Peyer's patch (tissue), 4 donors: Measurements from ENCODE around the gene ARF1. TPM values are rescaled to one million over a fixed set of nuclear protein-coding genes. Genes with fewer than 3 reads are reported as not detected.

Source experiments
- DNase-seq, 3 donors: peaks; one replicate each; pipeline ENCODE4 v3.0.0-alpha.2; 2017 to 2019
- H3K27ac ChIP-seq, 4 donors: fragments of 200-600 bp; sonication (generic); one replicate each; pipeline ENCODE4 v1.5.1; 2016 to 2019
- H3K27me3 ChIP-seq, 2 donors: fragments of 200-600 bp; sonication (generic); one replicate each; pipeline ENCODE4 v1.5.1; 2019
- H3K36me3 ChIP-seq, 3 donors: fragments of 200-600 bp; sonication (generic); one replicate each; pipeline ENCODE4 v1.5.1; 2016 to 2019
- H3K4me1 ChIP-seq, 4 donors: fragments of 200-600 bp; sonication (generic); one replicate each; pipeline ENCODE4 v1.5.1; 2016 to 2019
- H3K4me3 ChIP-seq, 4 donors: fragments of 200-600 bp; sonication (generic); 1 replicate in 3 of 4; 2 replicates in 1 of 4; pipeline ENCODE4 v1.5.1; 2016 to 2019; ENCODE audit warnings: mild to moderate bottlenecking in 1 of 4
- H3K9me3 ChIP-seq, 4 donors: fragments of 200-600 bp; sonication (generic); one replicate each; pipeline ENCODE4 v1.5.1; 2016 to 2019; ENCODE audit warnings: mild to moderate bottlenecking in 1 of 4
- POLR2A ChIP-seq, 2 donors: fragments of 450-650 bp; IDR thresholded peaks; one replicate each; pipeline ENCODE4 v1.5.1; 2017; ENCODE audit warnings: antibody characterized with exemption in 2 of 2, mild to moderate bottlenecking in 2 of 2, moderate library complexity in 2 of 2
- total RNA-seq, 4 donors: library from RNA; depleted of rRNA; stranded (reverse); fragments of >200 nt; gene quantifications; one replicate each; pipeline ENCODE4 v1.1.0, GENCODE V29; 2016
- TF ChIP-seq, protein P1 (sequence below), 6 experiments: fragments of 450-650 bp in 4 of 6; fragments of 200-600 bp in 2 of 6; sonication (generic) in 1 of 6; IDR thresholded peaks; one replicate each; pipeline ENCODE4 v1.5.1; 2017 to 2019; ENCODE audit warnings: antibody characterized with exemption in 6 of 6, mild to moderate bottlenecking in 3 of 6, moderate library complexity in 1 of 6

Gene ARF1
- total RNA-seq, 4 donors from 2014 or later: 243 to 434 (median 392) TPM

DNA sequence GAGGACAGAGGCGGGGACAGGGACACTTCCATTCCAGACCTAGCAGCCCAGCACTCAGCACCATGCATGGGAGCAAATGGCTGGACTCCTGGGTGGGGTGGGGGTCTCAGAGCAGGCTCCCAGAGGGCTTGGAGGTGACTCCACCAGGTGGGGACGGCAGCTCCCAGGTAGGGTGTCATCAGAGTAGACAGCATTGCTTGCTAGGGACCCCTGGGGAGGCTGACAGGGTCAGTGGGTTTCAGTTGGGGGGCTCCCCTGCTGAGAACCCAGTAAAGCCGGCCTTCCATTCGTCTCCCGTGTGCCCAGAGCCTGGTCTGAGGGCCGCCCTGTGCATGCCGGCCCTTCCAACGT, 62.5 kb downstream of the ARF1 start:
- no peak for TF ChIP-seq POLR2A (IDR thresholded peaks at IDR 0.05)
- H3K36me3 ChIP-seq: peaks cover 0 to 40% (median 0%) of the 10 kb centered on the region in 3 donors
- DNase-seq: peak in 1 of 3 donors; percentile 40
- H3K27ac ChIP-seq: no peak overlapping the region
- H3K4me1 ChIP-seq: peaks cover 3 to 53% (median 24%) of the 10 kb centered on the region in 4 donors
- no peaks in the 10 kb centered on the region for H3K9me3 ChIP-seq
- H3K27me3 ChIP-seq: no peaks in the 10 kb centered on the region
- no peak overlapping the region for H3K4me3 ChIP-seq

DNA sequence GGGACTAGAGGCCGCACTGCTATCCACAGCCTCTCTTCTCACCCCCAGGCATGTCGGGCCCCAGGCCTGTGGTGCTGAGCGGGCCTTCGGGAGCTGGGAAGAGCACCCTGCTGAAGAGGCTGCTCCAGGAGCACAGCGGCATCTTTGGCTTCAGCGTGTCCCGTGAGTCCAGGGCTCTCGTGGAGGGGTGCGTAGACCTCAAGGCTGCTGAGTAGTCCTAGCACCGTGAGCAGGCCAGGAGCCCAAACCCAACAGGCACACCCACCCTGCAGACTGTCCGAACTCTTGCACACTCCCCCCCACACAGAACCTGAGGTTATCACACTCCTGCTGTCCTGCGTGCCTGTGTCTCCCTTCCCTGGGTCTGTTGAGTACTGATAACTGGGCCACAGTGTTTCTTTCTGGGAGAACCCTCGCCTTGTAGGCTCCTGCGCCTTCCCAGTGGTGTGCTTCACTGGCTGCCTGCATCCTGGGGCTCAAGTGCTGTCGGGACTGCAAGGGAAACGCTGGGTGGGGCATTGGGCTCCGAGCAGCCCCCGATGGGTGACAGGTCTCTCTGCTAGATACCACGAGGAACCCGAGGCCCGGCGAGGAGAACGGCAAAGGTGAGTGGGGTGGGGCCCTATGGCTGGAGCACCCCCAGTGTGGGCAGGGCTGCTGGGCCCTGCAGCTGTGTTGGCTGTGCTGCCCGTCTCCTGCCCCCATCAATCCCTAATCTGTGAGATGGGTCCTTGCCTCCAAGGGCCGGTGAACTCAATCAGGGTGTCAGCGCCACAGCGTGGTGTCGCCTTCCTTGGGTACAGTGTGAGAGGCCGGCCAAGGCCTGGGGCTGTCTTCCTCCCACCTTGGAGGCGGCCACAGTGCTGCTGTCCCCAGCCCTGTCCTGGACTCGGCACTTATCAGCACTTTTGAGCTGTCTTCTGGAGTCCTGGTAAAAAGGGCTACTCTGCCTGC, 63.2 kb downstream of the ARF1 start:
- Histone ChIP-seq H3K27me3 (no peaks in the 10 kb centered on the region), H3K9me3 (no peaks in the 10 kb centered on the region), H3K36me3 (peaks cover 0 to 40% (median 0%) of the 10 kb centered on the region in 3 donors), H3K4me1 (peaks cover 3 to 60% (median 23%) of the 10 kb centered on the region in 4 donors), H3K4me3 (no peak overlapping the region), H3K27ac (no peak overlapping the region)
- peak in 2 of 3 donors; percentile 31 to 44 for DNase-seq
- no peak for TF ChIP-seq POLR2A (IDR thresholded peaks at IDR 0.05)

DNA sequence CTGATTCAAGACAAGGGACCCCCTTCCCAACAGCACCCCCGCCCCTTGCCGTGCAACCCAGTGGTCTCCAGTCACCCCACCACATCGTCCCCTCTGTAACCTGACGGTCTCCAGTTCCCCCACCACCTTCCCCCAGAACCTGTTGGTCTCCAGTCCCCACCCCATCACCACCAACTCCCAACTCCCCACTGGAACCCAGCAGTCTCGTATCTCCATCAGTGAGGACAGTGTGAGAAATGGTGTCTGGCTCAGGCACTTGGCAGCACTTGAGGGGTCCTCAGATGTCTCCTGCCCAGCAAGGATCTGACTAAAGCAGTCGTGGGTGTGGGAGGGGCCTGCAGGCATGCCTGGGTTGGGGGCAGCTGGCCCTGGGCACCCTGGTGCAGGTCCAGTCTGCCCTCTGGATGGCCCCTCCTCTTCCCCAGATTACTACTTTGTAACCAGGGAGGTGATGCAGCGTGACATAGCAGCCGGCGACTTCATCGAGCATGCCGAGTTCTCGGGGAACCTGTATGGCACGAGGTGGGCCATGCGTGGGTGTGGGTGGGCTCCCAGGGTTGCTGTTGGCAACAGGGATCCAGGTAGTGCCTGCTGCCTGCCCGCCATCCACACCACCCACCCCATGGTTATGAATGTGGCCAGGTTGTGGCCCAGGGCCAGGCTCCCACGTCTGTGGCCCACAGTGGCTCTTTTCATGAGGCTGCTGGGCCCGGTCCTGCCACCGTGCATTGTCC, 64.1 kb downstream of the ARF1 start:
- no peaks in the 10 kb centered on the region for H3K9me3 ChIP-seq
- peak in 1 of 3 donors; percentile 37 for DNase-seq
- peaks cover 0 to 40% (median 0%) of the 10 kb centered on the region in 3 donors for H3K36me3 ChIP-seq
- H3K27ac ChIP-seq: no peak overlapping the region
- no peak for TF ChIP-seq POLR2A (IDR thresholded peaks at IDR 0.05)
- TF ChIP-seq, protein P1, sequence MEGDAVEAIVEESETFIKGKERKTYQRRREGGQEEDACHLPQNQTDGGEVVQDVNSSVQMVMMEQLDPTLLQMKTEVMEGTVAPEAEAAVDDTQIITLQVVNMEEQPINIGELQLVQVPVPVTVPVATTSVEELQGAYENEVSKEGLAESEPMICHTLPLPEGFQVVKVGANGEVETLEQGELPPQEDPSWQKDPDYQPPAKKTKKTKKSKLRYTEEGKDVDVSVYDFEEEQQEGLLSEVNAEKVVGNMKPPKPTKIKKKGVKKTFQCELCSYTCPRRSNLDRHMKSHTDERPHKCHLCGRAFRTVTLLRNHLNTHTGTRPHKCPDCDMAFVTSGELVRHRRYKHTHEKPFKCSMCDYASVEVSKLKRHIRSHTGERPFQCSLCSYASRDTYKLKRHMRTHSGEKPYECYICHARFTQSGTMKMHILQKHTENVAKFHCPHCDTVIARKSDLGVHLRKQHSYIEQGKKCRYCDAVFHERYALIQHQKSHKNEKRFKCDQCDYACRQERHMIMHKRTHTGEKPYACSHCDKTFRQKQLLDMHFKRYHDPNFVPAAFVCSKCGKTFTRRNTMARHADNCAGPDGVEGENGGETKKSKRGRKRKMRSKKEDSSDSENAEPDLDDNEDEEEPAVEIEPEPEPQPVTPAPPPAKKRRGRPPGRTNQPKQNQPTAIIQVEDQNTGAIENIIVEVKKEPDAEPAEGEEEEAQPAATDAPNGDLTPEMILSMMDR (IDR thresholded peaks at IDR 0.05): no peak
- no peak overlapping the region for H3K4me3 ChIP-seq
- H3K27me3 ChIP-seq: no peaks in the 10 kb centered on the region
- peaks cover 3 to 60% (median 16%) of the 10 kb centered on the region in 4 donors for H3K4me1 ChIP-seq

DNA sequence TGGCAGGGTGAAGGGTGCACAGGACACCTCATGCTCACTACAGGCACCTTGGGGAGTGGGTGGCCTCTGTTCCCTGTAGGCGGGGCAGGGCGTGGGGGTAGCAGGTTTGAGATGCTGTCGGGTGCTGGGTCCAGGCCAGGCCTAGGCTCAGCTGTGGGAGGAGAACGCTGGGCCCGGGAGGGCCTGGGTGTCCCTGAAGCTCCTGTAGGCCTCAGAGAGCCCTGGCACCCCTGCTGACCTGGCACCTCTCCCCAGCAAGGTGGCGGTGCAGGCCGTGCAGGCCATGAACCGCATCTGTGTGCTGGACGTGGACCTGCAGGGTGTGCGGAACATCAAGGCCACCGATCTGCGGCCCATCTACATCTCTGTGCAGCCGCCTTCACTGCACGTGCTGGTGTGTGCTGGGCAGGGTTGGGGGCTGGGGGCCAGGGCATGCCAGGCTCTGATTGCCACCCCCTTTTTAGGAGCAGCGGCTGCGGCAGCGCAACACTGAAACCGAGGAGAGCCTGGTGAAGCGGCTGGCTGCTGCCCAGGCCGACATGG, 64.7 kb downstream of the ARF1 start:
- Histone ChIP-seq H3K9me3 (no peaks in the 10 kb centered on the region), H3K4me3 (no peak overlapping the region), H3K27ac (no peak overlapping the region), H3K4me1 (peaks cover under 1 to 55% (median 10%) of the 10 kb centered on the region in 4 donors), H3K36me3 (peaks cover 0 to 40% (median 0%) of the 10 kb centered on the region in 3 donors), H3K27me3 (no peaks in the 10 kb centered on the region)
- DNase-seq: peak in 1 of 3 donors; percentile 41
- TF ChIP-seq, protein P1 (IDR thresholded peaks at IDR 0.05): no peak
- no peak for TF ChIP-seq POLR2A (IDR thresholded peaks at IDR 0.05)

DNA sequence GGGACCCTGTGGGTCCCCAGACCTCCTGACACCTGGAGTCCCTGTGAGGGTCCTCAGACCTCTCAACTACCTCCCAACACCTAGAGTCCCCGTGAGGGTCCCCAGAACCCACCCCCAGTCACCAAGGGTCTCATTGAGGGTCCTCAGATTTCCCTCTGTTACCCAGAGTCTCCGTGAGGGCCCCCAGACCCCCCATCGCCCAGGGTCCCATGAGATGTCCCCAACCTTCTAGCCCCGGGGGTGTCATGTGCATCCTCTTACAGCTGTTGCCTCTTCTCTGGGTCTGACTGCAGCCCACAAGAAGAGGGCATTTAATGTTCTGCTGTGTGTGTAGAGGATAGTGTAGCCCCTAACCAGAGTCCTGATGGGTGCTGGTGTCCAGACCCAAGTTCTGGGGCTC, 65.3 kb downstream of the ARF1 start:
- Histone ChIP-seq H3K9me3 (no peaks in the 10 kb centered on the region), H3K4me3 (no peak overlapping the region), H3K4me1 (peaks cover 0 to 50% (median 5%) of the 10 kb centered on the region in 4 donors), H3K27me3 (no peaks in the 10 kb centered on the region), H3K27ac (no peak overlapping the region), H3K36me3 (peaks cover 0 to 40% (median 0%) of the 10 kb centered on the region in 3 donors)
- DNase-seq: no peak
- TF ChIP-seq, protein P1 (IDR thresholded peaks at IDR 0.05): no peak
- no peak for TF ChIP-seq POLR2A (IDR thresholded peaks at IDR 0.05)

DNA sequence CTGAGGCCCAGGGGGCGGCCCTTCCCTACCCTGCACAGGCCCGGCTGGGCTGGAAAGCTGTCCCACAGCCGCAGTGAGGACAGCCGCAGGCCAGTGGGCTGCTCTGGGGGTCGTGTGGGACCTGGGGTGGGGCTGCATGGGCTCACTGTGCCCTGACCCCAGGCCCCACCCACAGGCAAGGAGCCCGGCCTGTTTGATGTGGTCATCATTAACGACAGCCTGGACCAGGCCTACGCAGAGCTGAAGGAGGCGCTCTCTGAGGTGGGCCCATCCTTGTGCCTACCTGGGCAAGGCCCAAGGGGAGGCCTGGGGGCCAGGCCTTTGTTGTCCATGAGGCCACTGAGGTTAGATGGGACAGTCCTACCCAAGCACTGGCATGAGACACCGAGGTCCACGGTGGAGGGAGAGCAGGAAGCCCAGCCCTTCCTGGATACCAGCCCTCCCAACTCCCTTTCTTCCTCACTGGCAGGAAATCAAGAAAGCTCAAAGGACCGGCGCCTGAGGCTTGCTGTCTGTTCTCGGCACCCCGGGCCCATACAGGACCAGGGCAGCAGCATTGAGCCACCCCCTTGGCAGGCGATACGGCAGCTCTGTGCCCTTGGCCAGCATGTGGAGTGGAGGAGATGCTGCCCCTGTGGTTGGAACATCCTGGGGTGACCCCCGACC, 65.8 kb downstream of the ARF1 start:
- Histone ChIP-seq H3K9me3 (no peaks in the 10 kb centered on the region), H3K27ac (peak overlapping the region; percentile 47 to 83 (median 76)), H3K4me3 (no peak overlapping the region), H3K27me3 (no peaks in the 10 kb centered on the region), H3K36me3 (peaks cover 0 to 40% (median 0%) of the 10 kb centered on the region in 3 donors), H3K4me1 (peaks cover 0 to 44% (median under 1%) of the 10 kb centered on the region in 4 donors)
- TF ChIP-seq POLR2A (IDR thresholded peaks at IDR 0.05): no peak
- TF ChIP-seq, protein P1 (IDR thresholded peaks at IDR 0.05): no peak
- peak in 1 of 3 donors; percentile 38 for DNase-seq
